Stimulated activated CD4-positive, alpha-beta T cell treated with anti-CD3 and anti-CD28 coated beads, Interleukin-12 subunit alpha, Interleukin-12 subunit beta, amount 100 ng/mL, for 48 hours (primary cell): ENCODE data around the gene PMS2.
"Not testable (repeated sequence)": the region's sequence is repeated elsewhere in the genome, so short reads cannot be mapped to it uniquely, and the experiment has no call there.

Source experiments
- DNase-seq, 3 donors: peaks; one replicate each; pipeline ENCODE4 v3.0.0-alpha.2; 2020; ENCODE audit warnings: low read depth in 2 of 3, low spot score in 1 of 3

PMS2 gene

GRCh38 chr7:5926263-5926870 is 82.5 kb downstream of the PMS2 start:
- DNase-seq = not testable (repeated sequence)

GRCh38 chr7:5924630-5925029 is 84.2 kb downstream of the PMS2 start:
- DNase-seq = not testable (repeated sequence)

- not testable (repeated sequence) for DNase-seq
Observed at GRCh38 chr7:5924180-5924579, 84.7 kb downstream of the PMS2 start.
